CD14-positive monocyte (primary cell): ENCODE data around the gene SLC2A14. TPM values are rescaled to one million over a fixed set of nuclear protein-coding genes. Genes with fewer than 3 reads are reported as not detected.
"Not testable (repeated sequence)": the region's sequence is repeated elsewhere in the genome, so short reads cannot be mapped to it uniquely, and the experiment has no call there.

Experiments used
- DNase-seq, 3 donors: peaks; one replicate each; pipeline ENCODE4 v3.0.0-alpha.2; 2011 to 2022
- H2AFZ ChIP-seq: 2 replicates; pipeline ENCODE4 v1.6.0; 2012; ENCODE audit warnings: mild to moderate bottlenecking, low read depth, low read length, inconsistent platforms; ENCODE audit not compliant: insufficient read depth, poor library complexity, severe bottlenecking
- H3K27ac ChIP-seq, 2 donors: 1 replicate in 1 of 2; 2 replicates in 1 of 2; pipeline ENCODE4 v1.5.1; 2012 to 2013; ENCODE audit warnings: low read length in 2 of 2, control low read depth in 1 of 2, inconsistent platforms in 1 of 2, low read depth in 1 of 2, mild to moderate bottlenecking in 1 of 2
- H3K27me3 ChIP-seq, 2 donors: one replicate each; pipeline versions ENCODE4 v1.6.0 to v1.6.1; 2011 to 2013; ENCODE audit warnings: low read length in 2 of 2; ENCODE audit not compliant: control insufficient read depth in 2 of 2, insufficient read depth in 2 of 2
- H3K36me3 ChIP-seq, 2 donors: replicated peaks in 1 of 2; 1 replicate in 1 of 2; 2 replicates in 1 of 2; pipeline versions ENCODE4 v1.5.1 to v1.6.1; 2012 to 2013; ENCODE audit warnings: low read length in 2 of 2, control low read depth in 1 of 2, inconsistent platforms in 1 of 2, mild to moderate bottlenecking in 1 of 2; ENCODE audit not compliant: insufficient read depth in 2 of 2, control insufficient read depth in 1 of 2
- H3K4me1 ChIP-seq, 2 donors: 1 replicate in 1 of 2; 2 replicates in 1 of 2; pipeline versions ENCODE4 v1.5.1 to v1.6.1; 2012 to 2013; ENCODE audit warnings: low read length in 2 of 2, control low read depth in 1 of 2, inconsistent platforms in 1 of 2, mild to moderate bottlenecking in 1 of 2, moderate library complexity in 1 of 2; ENCODE audit not compliant: insufficient read depth in 2 of 2, control insufficient read depth in 1 of 2
- H3K4me2 ChIP-seq: replicated peaks from 2 replicates; pipeline ENCODE3; 2012; ENCODE audit warnings: low read length, moderate library complexity, mild to moderate bottlenecking; ENCODE audit not compliant: poor library complexity, severe bottlenecking; ENCODE audit errors: extremely low read depth
- H3K4me3 ChIP-seq, 3 experiments: fragments of 200-600 bp in 1 of 3; sonication (generic) in 1 of 3; replicated peaks in 1 of 3; 1 replicate in 2 of 3; 2 replicates in 1 of 3; pipeline ENCODE4 v1.5.1; 2011 to 2013; ENCODE audit warnings: low read length in 3 of 3, mild to moderate bottlenecking in 3 of 3, control low read depth in 2 of 3, low read depth in 2 of 3, inconsistent platforms in 1 of 3, moderate library complexity in 1 of 3
- H3K79me2 ChIP-seq: 2 replicates; pipeline ENCODE4 v1.6.0; 2012; ENCODE audit warnings: mild to moderate bottlenecking, control low read depth, inconsistent platforms, low read length, moderate library complexity; ENCODE audit not compliant: insufficient read depth
- H3K9ac ChIP-seq: 2 replicates; pipeline ENCODE4 v1.6.0; 2017; ENCODE audit warnings: low read length, mild to moderate bottlenecking; ENCODE audit not compliant: insufficient read depth, poor library complexity, severe bottlenecking
- H3K9me3 ChIP-seq, 2 donors: replicated peaks in 1 of 2; 1 replicate in 1 of 2; 2 replicates in 1 of 2; pipeline versions ENCODE4 v1.5.1 to v1.6.1; 2012 to 2013; ENCODE audit warnings: low read length in 2 of 2, control low read depth in 1 of 2; ENCODE audit not compliant: control insufficient read depth in 1 of 2, insufficient read depth in 1 of 2
- H4K20me1 ChIP-seq: 2 replicates; pipeline ENCODE4 v1.6.0; 2012; ENCODE audit warnings: mild to moderate bottlenecking, low read length, control low read depth, moderate library complexity; ENCODE audit not compliant: insufficient read depth
- H3K27ac Mint-ChIP-seq, 7 donors: one replicate each; pipeline ENCODE4 v1.8.0; 2020; ENCODE audit warnings: mild to moderate bottlenecking in 7 of 7, mixed read lengths in 7 of 7, moderate library complexity in 6 of 7, inconsistent platforms in 2 of 7
- H3K27me3 Mint-ChIP-seq, 3 donors: one replicate each; pipeline ENCODE4 v1.8.0; 2021 to 2022; ENCODE audit warnings: low read depth in 3 of 3, mild to moderate bottlenecking in 3 of 3, mixed read lengths in 3 of 3, moderate library complexity in 3 of 3, inconsistent platforms in 1 of 3
- H3K36me3 Mint-ChIP-seq, 2 donors: one replicate each; pipeline ENCODE4 v1.8.0; 2020; ENCODE audit warnings: mixed read lengths in 2 of 2, inconsistent platforms in 1 of 2, mild to moderate bottlenecking in 1 of 2
- H3K4me1 Mint-ChIP-seq: one replicate; pipeline ENCODE4 v1.8.0; 2020; ENCODE audit warnings: mild to moderate bottlenecking, mixed read lengths
- H3K4me3 Mint-ChIP-seq, 2 donors: one replicate each; pipeline ENCODE4 v1.8.0; 2020; ENCODE audit warnings: mild to moderate bottlenecking in 2 of 2, mixed read lengths in 2 of 2, moderate library complexity in 1 of 2
- H3K9me3 Mint-ChIP-seq, 7 donors: one replicate each; pipeline ENCODE4 v1.8.0; 2020 to 2022; ENCODE audit warnings: mixed read lengths in 7 of 7, mild to moderate bottlenecking in 6 of 7, moderate library complexity in 6 of 7, inconsistent platforms in 2 of 7
- CTCF ChIP-seq: fragments of 200-600 bp; IDR thresholded peaks from one replicate; pipeline ENCODE4 v1.8.0; 2022; ENCODE audit warnings: antibody characterized with exemption, mild to moderate bottlenecking
- WGBS: methylation state at CpG from one replicate; pipeline ENCODE4 v1.1.5; 2013; ENCODE audit warnings: missing lambda C conversion rate; ENCODE audit not compliant: insufficient coverage; 5-methylcytosine and 5-hydroxymethylcytosine counted together
- intact Hi-C, 2 donors: fragments of 100-400 bp; cut with micrococcal nuclease; formaldehyde crosslinking; loops; one replicate each; pipeline versions ENCODE4 v1.15.0 to v1.15.1; 2023
- polyA plus RNA-seq, 3 donors: library from polyadenylated mRNA; depleted of rRNA in 1 of 3; unstranded in 2 of 3; stranded (reverse) in 1 of 3; fragments of 300-500 nt in 2 of 3; fragments of >200 nt in 1 of 3; fragmentation: Illumina TruSeq in 2 of 3; gene quantifications; 1 replicate in 2 of 3; 2 replicates in 1 of 3; pipeline ENCODE4 v1.2.3, GENCODE V29; 2012 to 2021

SLC2A14 gene
- polyA plus RNA-seq, 3 donors, result 0.21 to 3.1 (median 0.29) TPM

DNA sequence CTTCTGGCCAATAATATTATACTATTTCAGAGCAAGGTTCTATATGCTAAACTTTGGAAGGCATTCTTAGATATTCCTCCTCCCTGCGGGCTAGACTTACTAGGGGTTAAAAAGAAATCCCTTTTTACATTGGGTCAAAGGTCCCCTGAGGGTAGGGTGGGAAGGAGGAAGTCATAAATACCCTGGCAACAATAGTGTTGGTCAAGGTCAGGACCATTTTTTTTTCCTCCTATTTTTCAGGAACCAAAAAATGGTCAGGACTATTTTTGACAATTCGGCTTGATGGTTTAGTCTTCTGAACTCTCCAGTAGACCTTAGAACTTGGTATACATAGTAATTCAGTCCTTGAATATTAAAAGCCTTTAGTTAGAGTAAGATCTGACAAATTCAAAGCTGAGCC, 88.0 kb downstream of the SLC2A14 start:
- intact Hi-C loops, result no loop called here
- Histone ChIP-seq H2AFZ (no peak overlapping the region), H3K27ac (no peak overlapping the region), H3K9ac (no peak overlapping the region), H3K4me1 (peaks cover 27 to 29% of the 10 kb centered on the region in 2 donors), H3K79me2 (no peaks in the 10 kb centered on the region), H3K4me3 (no peak overlapping the region), H3K9me3 (no peaks in the 10 kb centered on the region), H3K27me3 (no peaks in the 10 kb centered on the region), H3K4me2 (no peak overlapping the region), H3K36me3 (no peaks in the 10 kb centered on the region), H4K20me1 (no peaks in the 10 kb centered on the region)
- peaks cover 0 to 2% (median 0%) of the 10 kb centered on the region in 3 donors for H3K27me3 Mint-ChIP-seq
- no peak for DNase-seq
- H3K4me1 Mint-ChIP-seq, result peaks cover 35% of the 10 kb centered on the region
- no peak overlapping the region for H3K4me3 Mint-ChIP-seq
- H3K9me3 Mint-ChIP-seq, result peaks cover 0 to 1% (median 0%) of the 10 kb centered on the region in 7 donors
- H3K36me3 Mint-ChIP-seq, result no peaks in the 10 kb centered on the region
- no CpG with 5 or more reads among the region's 2 CpGs for WGBS
- H3K27ac Mint-ChIP-seq, result no peak overlapping the region
- TF ChIP-seq CTCF, result no peak

DNA sequence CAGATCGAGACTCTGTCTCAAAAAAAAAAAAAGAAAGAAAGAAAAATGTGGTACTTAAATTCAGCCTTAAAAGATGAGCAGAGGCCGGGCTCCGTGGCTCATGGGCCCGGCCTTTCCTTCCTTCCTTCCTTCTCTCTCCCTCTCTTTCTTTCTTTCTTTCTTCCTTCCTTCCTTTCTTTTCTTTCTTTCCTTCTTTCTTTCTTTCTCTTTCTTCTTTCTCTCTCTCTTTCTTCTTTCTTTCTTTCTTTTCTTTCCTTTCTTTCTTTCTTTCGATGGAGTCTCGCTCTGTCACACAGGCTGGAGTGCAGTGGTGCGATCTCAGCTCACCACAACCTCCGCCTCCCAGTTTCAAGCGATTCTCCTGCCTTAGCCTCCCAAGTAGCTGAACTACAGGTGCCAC, 89.3 kb downstream of the SLC2A14 start:
- H3K9me3 Mint-ChIP-seq, H3K9me3 ChIP-seq, DNase-seq, H3K79me2 ChIP-seq, H3K27ac ChIP-seq, H3K36me3 ChIP-seq, H3K4me3 Mint-ChIP-seq, H3K27me3 ChIP-seq, H3K36me3 Mint-ChIP-seq, intact Hi-C loops, H3K4me3 ChIP-seq, H3K9ac ChIP-seq, H3K27me3 Mint-ChIP-seq, H4K20me1 ChIP-seq, H3K4me2 ChIP-seq, H2AFZ ChIP-seq: not testable (repeated sequence)
- peaks cover 26% of the 10 kb centered on the region for H3K4me1 Mint-ChIP-seq
- peaks cover 23 to 25% of the 10 kb centered on the region in 2 donors for H3K4me1 ChIP-seq
- 88% methylated on average over 4 of the region's 9 CpGs for WGBS
- peak overlapping the region in 1 of 7 donors; percentile 30 for H3K27ac Mint-ChIP-seq
